NCI-H1930 (cell line): ENCODE measurements around the gene KCTD21.

Source experiments
- DNase-seq, 2 experiments: peaks; one replicate each; lab custom pipeline; 2025; lab: John Stamatoyannopoulos, UW

Gene KCTD21

DNA sequence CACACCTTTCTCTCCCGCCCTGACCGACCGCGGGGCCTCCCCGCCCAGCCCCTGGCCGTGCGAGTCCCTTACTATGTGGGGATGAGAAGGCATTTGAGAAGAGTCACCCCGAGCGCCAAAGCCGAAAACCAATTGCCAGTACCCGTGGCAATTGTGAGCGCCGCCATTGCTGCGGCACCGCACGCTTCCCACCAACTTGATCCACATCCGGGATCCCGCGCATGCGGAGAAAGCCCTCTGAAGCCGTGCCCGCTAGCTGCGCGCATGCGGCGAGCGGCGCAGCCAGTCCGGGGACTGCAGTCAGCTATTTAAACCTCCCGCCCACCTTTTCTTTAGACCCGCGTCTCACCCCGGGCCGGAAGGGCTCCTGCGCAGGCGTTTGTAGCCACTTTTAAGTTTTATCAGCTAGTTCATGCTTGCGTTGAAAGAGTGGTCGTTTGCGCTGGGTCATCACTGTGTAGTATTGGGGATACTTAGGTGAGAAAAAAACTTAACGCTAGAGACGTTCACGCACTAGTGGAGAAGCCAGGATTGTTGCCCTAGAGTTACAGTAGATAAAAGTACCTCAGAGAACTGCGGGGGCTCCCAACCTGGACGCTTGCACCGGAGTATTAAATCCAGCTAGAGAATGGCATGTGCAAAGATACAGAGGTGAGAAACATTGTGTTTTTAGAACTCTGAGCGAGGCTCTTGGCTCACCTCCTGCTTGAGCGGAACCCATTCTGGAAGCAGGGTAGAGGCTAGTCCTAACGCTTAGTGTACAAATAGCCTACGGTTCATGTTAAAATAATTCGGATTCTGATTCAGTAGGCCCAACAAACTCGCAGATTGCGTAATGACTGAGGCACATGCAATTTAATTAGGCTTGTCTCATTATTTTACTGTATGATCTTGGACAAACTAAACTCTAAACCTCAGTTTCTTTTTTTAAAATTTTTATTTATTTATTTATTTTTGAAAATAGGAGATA, 48.7 kb downstream of the KCTD21 start, which contains the start of gene ALG8:
ALG8 (minus strand) TSS at position 205 of the 970 bp plus-strand sequence; CDS start at position 167, 38 bp downstream.
- peak; percentile 87 to 96 for DNase-seq

DNA sequence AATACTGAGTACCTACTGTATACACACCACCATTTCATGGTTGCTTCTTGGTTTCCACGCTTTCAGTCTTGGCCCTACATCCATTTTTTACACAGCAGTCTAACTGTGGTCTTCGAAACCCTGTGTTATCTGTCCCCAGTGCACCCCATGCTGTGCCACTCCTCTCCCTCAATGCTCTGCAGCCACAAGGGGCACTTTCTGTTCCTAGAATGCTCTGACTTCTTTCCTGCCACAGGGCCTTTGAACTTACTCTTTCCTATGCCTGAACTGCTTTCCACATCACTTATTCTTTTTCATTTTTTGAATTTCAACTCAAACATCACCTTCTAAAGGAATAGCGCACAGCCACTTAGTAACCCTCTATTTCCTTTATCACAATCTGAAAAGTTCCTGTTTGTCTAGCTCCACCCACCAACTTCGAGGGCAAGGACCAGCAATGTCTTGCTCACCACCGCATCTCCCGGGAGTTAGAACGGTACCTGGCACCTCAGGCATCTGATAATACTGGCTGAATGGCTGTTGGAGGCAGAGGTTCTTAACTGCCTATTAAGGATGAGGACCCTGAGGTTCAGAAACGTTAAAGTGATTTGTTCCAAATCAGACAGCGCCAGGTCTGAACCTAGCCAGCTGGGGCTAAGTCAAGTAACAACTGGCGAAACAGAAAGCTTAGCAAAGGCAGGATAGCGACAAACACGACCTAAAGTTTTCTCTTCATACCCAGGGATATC, 49.6 kb downstream of the KCTD21 start:
- no peak for DNase-seq

DNA sequence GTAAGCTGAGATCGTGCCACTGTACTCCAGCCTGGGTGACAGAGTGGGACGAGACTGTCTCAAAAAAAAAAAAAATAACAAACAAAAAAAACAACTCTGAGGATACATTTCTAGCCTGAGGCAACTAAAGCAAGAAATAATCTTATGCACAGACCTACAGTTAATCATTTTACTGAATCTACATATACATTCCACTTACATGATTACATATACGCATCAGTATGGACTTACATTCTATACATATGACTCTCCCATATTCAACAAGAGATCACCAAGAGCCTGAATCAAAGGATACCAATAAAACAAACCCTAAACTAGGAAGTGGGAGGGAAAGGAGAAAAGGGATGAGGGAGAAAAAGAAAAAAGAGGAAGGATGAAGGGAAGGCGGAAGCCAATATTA, 50.1 kb downstream of the KCTD21 start:
- DNase-seq: no peak

DNA sequence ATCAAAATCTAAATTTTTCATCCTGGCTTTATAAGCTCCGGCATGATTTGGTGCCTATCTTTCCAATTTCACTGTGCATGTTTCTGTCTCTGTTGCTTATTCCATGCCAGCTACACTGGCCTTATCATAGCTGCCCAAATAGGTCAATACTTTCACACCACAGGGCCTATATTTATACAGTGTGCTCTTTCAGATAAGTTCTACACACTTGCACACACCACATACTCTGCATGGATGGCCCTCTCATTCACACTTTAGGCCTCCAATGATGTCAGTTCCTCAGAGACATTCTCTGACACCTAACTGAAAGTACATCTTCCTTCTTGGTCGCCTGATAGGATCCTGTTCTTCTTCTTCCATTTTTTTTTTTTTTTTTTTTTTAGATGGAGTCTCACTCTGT, 56.0 kb downstream of the KCTD21 start:
- no peak for DNase-seq

DNA sequence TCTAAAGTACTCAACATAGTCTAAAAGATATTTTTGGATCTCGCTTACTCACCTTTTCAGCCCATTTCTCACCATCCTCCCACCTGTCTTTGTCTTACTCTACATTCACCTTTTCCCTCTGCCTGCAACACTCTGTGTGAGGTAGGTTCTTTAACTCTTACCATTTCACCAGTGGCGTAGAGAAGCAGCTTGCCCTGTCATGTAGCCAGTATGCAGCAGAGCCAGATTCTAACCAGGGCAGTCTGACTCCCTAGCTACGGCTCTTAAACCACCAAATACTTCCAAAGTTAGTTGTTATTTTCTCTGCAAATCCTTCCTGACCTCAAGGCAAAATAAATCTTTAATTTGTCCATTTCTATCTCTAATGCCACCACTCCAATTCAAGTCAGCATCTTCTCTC, 56.5 kb downstream of the KCTD21 start:
- no peak for DNase-seq

DNA sequence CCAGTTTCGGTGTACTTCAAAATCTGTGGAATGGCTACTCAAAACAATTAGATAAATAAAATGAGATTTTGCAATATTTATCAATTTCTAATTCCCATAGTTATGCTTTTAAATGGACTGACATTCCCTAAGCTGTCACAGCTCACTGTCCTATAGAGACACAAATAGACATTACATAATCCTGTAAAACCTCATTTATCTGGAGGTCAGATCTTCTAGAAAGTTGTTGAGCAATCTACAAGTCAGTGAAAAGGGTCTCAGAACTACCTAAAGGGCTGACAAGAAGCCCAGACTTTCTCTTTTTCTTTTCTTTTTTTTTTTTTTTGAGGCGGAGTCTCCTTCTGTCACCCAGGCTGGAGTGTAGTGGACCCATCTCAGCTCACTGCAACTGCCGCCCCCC, 61.0 kb downstream of the KCTD21 start:
- no peak for DNase-seq
